HG03097 (cell line): Measurements from ENCODE around the gene EOMES.

Experiments
- ATAC-seq: cut with Tn5 transposase; IDR thresholded peaks from one replicate; pipeline ENCODE4 v1.9.1; 2021; ENCODE audit not compliant: unreplicated experiment, low FRiP score

The EOMES gene

DNA sequence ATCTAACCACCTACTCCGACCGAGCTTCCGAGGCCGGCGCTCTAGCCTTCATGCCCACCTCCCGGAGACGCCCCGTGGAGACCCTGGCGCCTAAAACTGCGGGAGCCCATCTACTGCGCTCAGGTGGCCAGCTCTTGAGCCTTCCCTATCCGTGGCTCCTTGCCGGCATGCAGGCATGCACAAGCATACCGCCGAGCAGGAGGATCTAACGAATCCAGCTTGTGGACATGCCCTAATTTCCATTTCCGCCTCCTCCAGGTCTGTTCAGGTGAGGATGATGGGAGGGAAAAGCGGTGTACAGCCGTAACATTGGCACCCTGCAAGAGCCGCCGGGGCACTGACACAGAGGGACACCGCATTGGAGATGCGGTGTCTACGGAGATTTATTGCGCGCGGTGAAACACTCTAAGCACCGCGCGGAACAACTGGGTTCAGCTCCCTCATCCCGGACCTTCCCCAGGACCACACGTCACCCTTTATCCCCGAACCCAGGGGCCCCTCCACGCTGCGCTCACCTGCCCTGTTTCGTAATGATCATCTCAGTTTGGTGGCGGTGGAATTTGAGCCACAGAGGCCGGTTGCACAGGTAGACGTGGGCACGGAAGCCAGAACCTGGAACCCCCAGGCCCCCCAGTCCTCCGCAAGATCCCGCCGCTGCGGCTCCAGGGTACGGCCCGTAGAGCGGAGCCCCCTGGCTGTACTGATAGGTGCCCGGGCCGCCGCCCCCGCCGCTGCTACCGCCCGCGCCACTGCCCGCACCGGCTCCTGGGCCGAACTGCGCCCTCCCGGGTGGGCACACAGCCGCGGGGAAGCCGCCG is 1.0 kb downstream of the EOMES start:
- no peak for ATAC-seq

DNA sequence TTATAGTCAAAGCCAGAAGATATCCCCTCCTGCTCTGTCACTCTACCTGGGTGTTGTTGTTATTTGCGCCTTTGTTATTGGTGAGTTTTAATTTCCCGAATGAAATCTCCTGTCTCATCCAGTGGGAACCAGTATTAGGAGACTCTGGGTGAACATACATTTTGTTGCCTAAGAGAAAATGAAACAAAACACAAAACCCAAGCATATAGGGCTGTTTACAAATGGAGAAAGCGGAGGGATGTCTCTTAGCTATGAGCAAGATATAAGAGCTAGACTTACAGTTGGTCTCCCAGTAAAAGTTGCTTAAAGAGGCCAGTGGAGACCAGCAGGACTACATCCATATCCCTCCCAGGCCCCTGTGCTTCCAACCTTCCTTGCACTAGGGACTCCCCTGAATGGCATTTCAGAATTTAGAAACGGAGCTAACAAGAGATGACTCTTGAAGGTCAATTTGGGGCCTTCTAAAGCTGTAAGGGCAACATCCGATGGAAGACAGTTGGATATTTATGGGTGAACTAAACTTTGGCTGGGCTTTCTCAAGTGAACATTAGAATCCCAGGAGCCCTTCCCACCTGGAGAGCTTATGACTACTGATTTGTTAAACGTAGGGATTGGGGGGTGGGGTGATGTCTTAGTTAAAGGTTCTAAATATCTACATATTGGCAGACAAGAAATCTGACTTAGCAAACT is 2.7 kb downstream of the EOMES start:
- ATAC-seq = no peak

DNA sequence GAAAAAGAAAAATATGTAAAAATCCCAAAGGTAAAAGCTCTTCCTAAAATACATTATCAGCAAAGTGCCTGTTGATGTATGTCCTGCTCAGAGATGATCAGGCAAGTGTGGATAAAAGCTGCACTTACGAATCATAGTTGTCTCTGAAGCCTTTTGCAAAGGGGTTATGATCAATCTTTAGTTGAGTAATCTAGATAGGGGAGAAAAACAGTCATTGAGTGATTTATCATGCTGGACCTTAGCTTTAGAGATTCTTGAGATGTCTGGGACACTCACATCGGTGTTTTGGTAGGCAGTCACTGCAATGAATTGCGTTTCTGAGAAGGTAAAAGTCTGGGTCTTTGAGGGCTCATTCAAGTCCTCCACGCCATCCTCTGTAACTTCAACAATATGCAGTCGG is 3.7 kb downstream of the EOMES start:
- no peak for ATAC-seq

DNA sequence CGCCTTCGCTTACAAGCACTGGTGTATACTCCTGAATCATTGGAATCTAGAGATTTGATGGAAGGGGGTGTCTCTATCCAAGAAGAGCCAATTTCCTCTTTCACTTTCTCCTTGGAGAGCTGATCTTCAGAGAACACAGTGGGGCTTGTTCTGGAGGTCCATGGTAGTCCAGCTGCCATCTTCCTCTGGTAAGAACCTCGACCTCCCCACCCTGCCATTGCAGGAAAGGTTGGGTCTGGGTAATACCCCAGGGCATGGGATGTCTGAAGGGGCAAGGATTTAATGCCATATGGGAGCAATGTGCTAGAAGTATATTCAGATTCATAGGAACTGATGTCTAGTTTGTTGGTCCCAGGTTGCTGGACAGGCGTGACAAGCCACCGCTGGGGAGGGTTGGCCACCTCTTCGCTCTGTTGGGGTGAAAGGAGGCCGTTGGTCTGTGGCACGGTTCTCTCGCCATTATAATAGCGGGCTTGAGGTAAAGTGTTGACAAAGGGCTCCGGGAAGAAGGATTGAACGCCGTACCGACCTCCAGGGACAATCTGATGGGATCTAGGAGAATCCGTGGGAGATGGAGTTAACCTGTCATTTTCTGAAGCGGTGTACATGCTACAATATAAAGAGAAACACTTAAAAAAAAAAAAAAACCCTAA is 4.8 kb downstream of the EOMES start:
- no peak for ATAC-seq

DNA sequence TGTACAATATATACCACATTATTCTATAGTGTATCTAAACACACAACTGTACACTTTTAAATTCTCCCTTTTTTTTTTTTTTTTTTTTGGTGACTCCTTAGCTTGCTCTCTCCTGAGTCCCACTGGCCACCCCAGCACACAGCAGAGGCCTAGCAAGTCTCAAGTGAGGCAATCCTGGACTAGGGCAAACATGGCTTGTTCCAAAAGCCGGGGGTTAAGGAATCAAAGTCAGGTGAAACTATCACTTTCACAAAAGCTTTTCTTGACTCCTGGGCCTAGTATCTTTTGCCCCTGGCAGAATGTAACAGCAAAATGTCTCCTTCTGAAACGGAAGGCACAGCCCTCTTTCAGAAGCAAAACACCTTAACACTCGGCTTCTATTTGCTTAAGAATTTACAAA is 5.8 kb downstream of the EOMES start:
- no peak for ATAC-seq

DNA sequence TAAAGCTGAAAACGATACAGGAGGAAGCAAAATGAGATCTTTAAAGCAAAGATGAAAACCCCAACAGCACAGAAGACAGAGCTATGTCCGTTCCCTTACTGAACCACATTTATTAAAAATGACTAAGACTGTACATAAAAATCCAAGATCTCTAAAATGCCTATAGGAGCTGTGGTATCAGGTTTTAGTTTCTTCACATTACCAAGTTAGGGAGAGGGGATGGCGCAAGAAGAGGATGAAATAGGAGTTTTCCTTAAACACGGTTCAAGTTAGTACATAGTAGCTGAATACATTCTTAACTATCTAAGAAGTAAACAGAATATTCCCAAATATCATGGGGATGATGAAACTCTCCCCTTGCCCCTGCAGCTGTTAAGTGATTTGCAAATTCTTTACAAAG is 6.3 kb downstream of the EOMES start:
- ATAC-seq = no peak

DNA sequence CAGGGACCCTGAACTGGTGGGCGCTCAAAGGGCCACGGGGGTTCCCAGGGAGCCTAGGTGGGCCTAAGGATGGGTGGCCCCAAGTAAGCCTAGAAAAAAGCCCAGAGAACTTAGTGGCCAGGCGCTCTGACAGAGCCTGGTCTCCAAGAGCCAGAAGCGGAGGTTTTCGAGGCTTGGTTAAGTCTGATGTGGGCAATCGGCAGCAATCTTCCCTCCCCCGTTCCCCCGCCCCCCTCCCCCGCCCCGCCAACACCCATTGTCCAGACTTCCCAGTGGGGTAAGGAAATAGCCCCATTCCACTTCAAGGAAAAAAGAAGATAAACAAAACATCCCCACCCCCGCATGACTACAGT is 6.7 kb downstream of the EOMES start:
- no peak for ATAC-seq

DNA sequence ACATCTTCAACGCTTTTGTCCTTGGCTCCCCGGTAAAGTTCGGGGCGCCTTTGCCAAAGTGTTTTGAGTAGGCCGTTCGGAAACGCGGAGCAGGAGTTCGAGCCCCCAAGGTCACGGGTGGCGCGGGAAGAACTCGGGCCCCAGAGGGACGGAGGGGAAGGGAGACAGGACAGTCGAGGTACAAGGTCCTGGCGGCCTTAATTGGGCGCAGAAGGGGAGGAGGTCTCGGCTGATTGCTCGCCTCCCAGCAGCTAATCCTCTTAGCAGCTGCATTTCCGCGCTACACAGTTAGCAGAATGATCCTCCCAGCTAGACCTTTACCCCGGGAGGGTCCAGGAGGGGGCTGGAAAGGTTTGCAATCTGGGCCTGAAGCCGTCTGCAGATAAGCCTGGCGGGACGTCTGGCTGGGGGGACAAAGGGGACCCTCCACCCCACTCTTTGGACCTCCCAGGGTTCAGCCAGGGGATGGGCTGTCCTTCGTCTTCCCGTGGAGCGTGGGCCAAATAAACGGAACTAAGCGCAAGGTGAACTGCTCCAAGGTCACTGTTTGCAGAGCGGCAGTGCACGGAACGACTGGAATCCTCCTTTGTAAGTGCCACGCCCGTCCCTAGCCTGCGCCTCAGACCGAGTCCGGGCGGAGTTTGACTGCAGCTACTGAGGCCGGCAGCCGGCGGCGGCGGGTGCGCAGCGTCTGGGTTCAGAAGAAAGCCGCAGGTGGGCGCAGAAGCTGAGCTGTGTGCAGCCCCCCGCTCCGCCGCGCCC is 7.2 kb downstream of the EOMES start:
- no peak for ATAC-seq

DNA sequence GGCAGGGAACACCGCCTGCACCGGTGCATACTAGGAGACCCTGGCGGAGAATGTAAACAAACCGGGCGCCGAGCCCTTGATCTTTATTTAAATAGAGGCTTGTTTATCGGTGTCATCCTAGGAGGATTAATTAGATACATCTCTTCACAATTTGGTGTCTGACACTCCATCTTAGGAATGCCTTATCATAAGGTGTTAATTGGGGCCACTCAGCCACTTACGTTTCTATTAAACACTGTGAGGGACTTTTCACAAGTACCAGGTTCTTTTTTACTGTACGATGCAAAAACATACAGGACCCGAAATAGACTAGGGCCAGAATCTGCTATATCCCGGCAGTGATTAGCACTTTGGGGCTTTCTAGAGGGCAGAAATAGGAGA is 8.0 kb downstream of the EOMES start:
- ATAC-seq = no peak

DNA sequence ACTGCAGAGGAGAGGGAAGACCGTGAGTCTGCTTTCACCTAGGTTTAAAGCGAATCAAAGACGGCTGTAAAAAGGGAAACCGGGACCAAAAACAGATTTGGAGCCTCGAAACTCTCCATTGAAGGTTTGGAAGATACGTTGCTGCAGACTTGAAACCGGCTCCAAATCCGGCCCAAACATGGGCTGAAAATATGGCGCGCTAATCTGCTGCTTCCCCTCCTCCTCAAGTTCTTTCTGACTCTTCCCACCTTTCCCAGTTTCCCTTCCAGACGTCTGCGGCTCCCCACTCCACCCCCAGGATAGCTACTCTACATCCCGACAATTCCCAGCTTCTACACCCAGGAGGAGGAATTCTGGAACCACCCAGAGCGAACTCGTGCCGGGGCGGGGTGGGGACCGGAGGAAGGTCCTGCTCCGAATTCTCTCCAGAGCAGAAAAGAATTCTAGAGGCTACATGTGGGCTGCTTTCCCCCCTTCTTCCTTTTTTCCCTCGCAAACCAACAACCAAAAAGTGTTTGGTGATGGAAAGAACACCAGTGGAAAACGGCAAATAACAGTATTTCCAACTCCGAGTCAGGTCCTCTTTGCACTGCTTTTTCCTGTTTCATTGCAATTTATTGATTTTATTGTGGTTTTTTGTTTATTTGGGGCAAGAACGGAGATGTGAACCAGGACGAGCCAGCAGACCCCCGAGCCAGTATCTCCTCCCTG is 8.5 kb downstream of the EOMES start:
- no peak for ATAC-seq

DNA sequence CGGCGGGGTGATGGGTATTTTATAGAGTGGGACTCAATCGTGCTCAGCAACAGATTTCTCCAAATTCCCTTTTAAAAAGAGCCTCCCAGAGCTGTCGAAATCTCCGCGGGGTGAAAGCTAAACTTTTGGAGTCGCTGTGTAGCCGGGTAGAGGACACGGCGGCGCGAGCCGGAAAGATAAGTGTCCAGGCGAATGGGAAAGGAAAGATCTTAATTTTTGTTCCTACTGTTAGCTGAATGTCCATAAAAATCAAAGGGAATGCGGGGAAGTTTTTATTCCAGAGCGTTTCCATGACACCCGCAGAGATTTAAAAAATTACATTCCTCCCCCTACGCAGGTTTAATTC is 9.1 kb downstream of the EOMES start:
- ATAC-seq = no peak

DNA sequence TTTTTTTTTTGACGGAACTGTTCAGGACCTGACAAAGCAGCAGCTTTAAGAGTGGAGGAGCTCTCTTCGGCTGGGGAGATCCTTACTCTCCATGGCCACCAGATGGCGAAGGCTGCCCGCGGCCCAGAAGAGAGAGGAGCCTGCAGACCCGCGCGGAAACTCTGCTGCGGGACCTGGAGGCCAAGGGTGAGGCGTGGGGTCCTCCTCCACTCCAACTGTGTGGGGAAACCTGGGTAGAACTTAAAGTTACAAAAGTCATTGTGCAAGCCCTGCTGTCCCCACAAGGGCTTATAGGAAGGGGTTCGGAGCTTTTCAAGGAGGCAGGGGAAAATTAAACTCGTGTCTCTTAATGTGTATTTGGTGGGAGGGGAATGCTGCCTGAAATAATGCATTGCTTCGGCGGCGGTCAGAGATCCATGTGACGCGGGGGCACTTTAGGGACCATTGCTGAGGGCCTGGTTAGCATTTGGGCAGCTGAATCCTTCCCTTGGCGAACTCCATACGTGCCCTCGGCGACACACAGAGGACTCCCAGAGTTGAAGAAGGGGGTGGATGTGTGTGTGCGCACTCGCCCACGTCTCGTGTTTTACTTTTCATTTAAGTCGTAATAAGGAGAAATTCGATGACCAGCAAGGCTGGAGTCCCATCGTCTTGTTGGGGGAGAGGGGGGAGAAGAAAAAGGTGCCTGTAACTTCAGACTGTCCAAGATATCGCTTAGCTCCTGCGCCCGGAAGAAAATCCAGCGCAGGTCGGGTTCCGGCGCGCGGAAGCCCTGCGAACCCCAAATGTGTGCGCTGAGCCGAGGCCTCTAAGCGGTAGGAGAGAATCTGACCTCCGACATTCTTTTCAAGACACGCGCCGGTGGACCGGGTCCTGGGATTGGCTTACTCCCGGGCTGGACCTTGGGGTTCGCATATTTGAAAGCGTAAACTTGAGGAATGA is 9.7 kb downstream of the EOMES start:
- peak; percentile 93 for ATAC-seq

DNA sequence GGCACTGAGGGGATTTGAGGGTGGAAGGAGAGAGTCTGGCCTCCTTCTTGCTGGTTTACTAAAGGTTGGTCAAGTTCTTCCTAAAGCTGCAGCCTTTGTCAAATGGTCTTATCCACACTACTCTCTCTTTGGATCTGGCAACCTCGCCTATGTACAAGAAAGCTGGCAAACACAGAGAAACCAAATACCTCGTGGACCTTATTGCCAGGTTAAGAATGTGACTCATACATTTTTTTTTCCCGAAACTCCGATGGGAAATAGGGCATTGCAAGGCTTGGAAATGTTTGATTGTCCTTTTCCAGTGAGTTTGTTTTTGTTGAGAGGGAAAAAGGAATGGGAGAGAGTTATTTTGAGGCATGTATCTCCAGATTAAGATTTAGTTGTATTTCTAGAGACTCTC is 13.9 kb downstream of the EOMES start:
- no peak for ATAC-seq

DNA sequence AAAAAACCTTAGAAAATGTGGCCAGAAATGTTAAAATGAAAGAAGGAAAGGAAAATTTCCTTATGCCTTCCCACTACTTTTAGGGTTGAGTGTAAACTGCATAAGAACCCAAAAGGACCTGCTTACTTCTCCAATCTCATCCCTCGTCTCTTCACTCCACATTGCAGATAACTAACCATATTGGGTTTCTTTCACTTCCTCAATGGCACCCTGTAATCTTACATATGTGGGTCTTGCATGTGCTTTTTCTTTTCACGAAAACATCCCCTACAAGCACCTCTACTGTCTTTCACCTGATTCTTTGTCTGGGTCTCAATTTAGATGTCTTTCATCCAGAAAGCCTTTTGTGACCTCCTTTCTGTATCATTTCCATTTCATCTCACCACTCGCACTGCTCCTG is 23.1 kb downstream of the EOMES start:
- ATAC-seq = no peak

DNA sequence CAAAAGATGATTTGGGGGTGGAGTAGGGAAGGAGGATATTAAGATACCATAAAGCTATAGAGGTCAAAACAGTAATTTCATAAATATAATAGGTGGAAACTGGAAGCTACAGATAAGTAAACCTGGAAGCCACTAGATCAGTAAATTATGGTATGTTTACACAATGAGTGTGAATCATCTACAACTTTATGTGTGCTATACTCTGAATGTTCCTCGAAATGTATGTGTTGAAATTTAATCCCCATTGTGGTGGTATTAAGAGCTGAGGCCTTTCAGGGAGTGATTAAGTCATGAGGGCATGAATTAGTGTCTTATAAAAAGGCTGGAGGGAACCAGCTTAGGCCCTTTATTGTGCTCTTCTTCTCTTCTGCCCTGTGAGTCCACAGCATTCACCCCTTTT is 25.2 kb downstream of the EOMES start:
- no peak for ATAC-seq

DNA sequence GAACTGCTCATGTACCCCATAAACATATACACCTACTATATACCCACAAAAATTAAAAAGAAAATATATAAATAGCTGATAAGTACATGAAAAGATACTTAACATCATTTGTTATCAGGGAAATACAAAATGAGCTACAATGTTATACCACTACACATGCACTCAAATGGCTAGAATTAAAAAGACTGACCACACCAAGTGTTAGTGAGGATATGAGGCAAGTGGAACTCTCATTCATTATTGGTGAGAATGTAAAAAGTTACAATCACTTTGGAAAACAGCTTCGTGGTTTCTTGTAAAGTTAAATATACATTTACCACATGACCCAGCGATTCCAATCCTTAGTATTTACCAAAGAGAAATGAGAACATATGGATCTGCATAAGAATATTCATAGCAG is 26.5 kb downstream of the EOMES start:
- no peak for ATAC-seq

DNA sequence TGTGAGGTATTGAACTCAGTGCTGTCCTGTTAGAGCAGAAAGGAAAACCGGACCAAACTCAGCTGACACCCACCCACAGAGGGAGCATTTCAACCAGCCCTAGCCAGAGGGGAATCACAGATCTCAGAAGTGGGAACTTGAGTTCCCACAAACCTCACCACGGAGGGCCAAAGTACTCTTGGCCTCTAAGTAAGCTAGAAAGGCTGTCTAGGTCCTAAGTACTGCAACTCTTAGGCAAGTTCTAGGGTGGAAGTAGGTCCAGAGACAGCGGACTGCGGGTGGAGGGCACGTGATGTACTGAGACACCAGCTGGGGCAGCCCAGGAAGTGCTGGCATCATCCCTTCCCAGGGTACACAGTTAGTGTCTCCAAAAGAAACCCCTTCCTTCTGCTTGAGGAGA is 34.1 kb downstream of the EOMES start:
- no peak for ATAC-seq

DNA sequence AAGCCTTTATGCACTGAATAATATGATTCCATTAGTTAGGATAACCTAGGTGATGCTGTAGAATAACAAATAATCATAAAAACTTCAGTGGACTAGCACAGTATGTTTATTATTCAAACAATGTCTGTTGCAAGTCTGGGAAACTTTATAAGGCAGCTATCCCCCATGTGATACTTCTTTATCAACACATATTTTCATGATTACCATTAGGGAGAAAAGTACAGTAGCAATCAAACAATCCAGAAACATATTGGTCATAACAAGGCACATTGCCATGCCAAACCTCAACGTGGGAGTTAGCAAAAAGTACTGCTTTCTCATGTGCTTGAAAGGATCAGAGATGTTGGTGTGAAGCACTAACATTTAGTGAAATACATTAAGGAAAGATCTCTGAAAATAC is 35.5 kb downstream of the EOMES start:
- ATAC-seq = no peak

DNA sequence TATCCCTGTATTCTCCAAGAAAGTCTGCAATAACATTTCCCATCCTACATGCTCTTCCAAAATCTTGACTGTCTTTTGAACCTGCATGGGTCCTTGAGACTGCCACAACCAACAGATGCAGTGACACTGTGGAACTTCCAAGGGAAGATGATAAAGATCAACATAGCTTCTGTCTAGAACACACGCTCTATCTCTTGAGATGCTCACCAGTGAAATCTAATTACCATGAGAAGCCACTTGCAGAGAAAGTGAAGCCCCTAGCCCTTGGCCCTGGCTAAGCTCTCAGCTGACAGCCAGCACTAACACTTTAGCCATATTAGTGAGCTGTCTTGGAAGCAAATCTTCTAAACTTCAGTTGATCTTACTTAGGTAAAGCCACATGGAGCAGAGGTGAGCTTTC is 36.6 kb downstream of the EOMES start:
- ATAC-seq = no peak

DNA sequence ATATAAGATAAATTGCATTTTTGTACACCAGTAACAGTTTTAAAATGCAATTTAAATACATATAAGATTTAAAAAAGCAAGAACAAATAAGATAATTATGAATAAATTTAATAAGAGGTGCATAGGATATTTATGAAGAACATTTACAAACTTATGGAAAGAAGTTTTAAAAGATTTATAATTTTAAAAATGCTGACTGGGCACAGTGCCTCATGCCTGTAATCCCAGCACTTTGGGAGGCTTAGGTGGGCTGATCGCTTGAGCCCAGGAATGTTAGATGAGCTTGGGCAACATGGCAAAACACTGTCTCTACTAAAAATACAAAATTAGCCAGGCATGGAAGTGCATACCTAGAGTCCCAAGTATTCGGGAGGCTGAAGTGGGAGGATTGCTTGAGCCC is 37.8 kb downstream of the EOMES start:
- no peak for ATAC-seq
